NCI-H226 (cell line): ENCODE measurements around the gene MED26.
A peak's percentile ranks its signal among the peaks of the same experiment; 100 is the strongest.

Experiments used
- DNase-seq: peaks from one replicate; pipeline ENCODE4 v3.0.0-alpha.2; 2015

MED26 gene

GRCh38 chr19:16645140-16645539 is 17.1 kb upstream of the MED26 start:
- DNase-seq, result no peak

DNA sequence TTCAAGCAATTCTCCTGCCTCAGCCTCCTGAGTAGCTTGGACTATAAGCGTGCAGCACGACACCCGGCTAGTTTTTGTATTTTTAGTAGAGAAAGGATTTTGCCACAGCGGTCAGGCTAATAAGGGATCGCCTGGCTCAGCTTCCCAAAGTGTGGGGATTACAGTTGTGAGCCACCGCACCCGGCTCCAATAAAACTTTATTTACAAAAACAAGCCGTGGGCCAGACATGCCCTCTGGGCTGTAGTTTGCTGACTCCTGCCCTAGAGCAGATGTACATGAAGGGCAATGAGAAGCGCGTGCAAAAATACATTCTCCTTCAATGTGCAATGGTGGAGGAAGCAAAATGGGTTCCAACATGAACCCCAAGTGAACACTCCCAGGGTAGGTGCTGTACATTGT is 13.7 kb upstream of the MED26 start:
- no peak for DNase-seq

- no peak for DNase-seq
Measured at GRCh38 chr19:16640951-16641350, 12.9 kb upstream of the MED26 start.

DNA sequence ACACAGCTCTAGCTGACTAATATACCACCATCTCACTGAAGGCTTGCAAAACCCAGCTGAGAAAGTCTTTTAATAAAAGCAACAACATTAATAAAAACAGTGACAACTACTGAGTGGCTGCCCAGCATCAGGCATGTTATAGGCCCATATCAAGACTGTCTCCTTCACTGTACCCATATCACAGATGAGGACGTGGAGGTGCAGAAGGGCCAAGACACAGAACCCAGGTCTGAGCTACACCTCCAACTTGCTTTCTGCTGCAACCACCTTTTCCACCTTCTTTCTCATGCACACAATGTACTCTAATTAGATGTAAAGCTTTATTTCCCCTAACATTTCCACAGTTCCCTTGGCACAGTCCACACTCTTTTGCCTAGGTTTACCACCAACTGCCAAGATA is 10.7 kb upstream of the MED26 start:
- DNase-seq, result no peak

DNA sequence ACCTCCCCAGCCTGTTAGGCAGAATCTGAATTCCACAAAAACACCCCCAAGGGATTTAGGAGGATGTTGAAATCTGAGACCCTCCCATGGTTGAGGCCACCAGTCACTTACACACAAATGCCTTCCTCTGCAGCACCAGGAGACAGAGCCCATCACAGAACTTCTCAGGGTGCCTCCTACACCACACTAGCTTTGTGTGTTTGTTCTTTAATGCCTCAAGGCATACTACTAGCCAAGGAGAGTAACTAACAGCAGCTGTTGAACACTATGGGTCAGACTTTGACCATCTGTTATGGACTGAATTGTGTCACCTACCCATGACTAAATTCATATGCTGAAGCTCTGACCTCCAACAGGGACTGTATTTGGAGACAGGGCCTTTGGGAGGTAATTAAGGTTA is 9.5 kb upstream of the MED26 start:
- no peak for DNase-seq

DNA sequence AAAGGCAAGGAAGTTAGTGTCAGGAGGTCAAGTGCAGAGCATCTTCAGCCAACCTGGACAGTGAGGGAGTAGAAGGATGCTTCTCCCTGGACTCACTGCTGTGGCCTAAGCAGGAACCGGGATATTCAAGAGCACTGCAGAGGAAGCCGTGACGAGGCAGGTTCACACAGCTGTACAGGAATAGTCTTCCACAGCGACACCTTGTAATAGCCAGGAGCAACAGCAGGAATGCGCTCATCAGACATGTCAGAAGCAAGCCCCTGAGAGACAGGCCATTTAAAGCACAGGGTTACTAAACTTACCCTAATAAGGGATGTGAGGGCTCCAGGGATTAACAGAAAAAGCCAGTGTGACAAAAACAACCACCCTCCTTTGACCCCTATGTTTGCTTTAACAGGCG is 3.5 kb upstream of the MED26 start:
- DNase-seq, result no peak

DNA sequence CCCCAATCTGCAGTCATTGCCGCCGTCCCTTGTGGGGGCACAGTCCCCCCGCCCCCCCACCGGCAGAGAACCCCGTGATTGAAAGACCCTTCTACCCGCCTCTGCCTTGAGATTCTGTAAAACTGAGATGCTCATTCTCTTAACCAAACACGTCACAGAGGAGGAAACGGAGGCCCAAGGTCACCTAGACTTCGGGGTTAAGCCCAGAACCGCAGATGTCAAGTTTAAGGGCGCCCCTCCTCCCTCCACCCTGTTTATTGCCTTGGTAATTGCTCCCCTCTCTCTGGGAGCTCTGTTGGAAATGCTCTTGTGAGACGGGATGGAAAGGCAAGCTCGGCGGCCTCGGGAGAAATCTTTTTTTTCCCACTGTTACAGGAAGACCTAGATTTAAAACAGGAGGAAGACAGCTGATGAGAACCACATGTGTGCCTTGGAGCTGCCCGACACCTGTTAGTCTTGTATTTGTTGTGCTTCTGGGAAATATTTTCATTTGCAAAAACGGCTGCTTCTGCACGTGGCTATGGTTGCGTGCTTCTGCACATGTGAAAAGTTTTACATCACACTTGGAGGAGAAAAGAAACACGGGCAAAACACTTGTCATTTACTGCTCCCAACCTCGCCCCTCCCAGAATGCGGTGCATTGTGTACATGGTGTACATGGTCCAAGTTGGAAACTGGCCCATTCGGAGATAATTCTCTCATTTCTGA is 1.1 kb upstream of the MED26 start:
- DNase-seq, result no peak

- no peak for DNase-seq
Measured at GRCh38 chr19:16627928-16628182, 149 bp downstream of the MED26 start.

- no peak for DNase-seq
Measured at GRCh38 chr19:16627193-16627927, 644 bp downstream of the MED26 start.

DNA sequence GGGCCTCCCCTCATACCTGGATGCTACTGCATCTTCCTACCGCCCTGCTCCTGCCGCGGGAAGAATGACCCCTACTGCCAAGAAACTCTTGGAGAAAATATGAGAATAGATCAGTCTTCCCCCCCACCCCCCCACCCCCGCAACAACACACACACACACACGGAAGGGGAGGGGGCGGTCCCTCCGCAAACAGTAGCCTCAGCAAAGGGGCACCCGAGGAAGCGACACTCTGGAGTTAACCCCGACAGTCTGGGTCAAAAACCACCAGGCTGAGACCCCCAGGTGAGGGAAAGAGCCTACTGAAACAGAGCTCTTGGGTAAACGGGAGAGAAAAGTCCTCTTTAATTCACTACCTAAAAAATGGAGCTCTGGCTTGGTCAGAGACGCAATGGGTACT is 1.2 kb downstream of the MED26 start:
- DNase-seq, result no peak

GRCh38 chr19:16625163-16625958 is 2.6 kb downstream of the MED26 start:
- DNase-seq, result no peak

- DNase-seq, result no peak
Measured at GRCh38 chr19:16624236-16624635, 3.8 kb downstream of the MED26 start.

- no peak for DNase-seq
Measured at GRCh38 chr19:16623576-16623975, 4.4 kb downstream of the MED26 start.

DNA sequence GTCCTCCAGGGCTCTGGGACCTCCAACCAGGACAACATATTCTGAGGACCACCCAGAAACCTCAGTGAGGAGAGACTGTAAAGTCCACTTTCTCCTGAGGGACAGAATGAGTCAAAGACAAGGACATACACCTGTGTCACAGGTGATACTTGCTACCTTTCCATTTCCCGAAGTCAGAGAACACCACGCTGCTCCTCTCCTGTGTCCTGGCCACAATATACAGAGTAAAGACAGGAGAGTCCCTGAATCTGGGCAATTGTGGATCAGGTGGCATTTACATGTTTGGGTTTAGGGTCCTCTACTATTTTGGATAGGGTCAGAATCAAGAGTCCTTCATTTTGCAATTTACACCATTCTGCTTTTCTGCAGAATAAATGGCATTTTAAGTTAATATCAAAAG is 4.9 kb downstream of the MED26 start:
- no peak for DNase-seq

DNA sequence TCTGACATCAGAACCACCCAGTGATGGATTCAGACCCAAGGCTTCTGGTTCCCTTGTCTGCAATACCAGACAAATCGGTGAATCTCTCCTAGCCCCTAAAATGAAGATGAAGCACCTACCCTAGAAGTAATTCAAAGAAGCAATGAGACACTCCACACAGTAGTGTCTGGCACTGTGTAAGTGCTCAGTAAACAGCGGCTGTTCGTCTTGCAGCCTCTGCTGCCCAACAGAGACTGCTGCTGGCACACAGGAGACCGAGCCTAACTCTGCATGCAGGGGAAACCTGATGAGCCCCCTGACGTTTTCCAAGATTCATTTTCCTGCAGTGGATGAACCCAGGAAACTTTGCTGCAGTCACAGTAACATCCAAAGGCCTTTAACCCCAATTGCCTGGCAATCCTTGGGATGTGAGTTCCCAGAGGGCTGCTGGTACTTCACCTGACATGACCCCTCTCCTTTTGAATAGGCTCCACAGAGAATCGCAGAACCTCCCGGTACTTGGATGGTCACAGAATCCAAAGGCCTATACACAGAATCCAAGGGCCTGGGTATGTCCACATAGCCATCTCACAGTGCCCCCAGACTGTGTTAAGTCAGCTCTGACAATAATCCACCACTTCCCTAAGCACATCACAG is 6.7 kb downstream of the MED26 start:
- no peak for DNase-seq

- DNase-seq, result no peak
Measured at GRCh38 chr19:16620584-16620983, 7.4 kb downstream of the MED26 start.

GRCh38 chr19:16620018-16620417 is 8.0 kb downstream of the MED26 start:
- DNase-seq, result no peak

GRCh38 chr19:16619457-16619856 is 8.5 kb downstream of the MED26 start:
- no peak for DNase-seq

DNA sequence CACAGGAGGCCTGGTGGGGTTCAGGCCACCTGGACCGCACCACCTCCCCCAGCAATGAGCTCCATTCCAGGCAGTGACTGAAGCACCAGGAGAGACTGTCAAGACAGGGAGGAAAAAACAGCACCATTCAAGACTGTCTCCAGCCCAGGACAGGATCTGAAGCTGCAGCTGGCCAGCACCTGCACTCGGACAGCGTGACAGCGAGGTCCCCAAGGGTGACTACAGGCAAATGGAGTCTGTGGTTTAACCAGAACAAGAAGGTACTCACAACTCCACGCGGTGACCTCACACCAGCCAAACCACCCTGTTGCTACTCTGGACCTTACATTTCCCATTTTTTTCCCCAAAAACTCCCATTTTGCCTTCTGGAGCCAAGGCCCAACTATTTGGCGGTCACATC is 9.8 kb downstream of the MED26 start:
- DNase-seq, result no peak

GRCh38 chr19:16615808-16616207 is 12.2 kb downstream of the MED26 start:
- peak; percentile 68 for DNase-seq

DNA sequence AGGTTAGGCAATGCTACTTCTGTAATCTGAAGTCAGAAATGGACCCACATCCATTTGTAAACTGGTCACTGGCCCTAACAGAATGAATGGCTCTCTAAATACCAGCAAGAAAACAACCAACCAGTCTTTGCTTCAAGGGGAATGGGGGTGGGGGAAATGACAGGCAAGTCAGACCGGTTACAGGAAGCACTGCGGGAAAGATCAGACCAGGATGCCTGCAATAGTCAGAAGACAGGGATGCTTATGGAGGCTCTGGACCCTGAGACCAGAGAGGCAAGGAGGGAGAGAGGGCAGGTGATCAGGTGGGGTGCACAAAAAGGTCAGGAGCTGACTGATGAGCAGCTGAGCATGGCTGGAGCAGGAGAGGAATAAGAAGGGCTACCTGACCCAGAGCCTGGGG is 13.1 kb downstream of the MED26 start:
- no peak for DNase-seq

DNA sequence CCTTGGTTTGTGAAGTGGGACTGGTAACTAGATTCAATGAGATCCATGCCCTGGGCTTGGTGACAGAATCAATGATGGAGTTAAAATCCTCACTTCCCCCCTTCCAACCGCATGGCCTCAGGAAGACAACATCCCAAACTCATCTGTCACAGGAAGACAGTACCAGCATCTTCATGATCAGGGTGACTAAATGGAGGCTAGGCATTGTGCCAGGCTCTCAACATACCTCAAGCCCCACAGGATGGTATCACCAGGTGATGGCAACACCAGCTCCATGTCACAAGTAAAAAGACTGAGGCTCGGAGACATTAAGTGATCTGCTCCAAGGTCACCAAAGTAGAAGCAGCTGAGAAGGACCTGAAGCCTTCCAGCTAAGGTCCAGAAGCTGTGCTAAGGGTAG is 14.2 kb downstream of the MED26 start:
- no peak for DNase-seq

DNA sequence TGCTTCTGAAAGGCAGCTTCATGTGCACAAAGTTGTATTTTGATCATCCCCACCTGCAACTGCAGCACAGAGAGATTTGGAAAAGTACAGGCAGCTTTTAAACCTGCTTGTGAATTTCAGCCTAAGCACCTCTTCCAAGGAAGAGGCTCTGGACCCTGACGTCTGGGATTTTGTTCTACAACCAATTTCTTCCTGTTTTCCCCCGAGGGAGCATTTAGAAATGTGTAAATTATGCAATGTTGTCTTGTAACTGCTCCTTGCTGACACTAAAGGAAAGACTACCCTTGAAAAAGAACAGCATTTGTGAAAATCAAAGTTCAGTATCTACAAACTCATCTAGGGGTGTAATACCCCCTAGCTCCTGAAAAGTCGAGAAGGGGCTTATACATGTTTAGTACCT is 15.4 kb downstream of the MED26 start:
- DNase-seq, result no peak

- DNase-seq, result no peak
Measured at GRCh38 chr19:16611121-16611520, 16.9 kb downstream of the MED26 start.
